GM12891 (cell line): ENCODE data around the gene TMEM234.

Experiments
- POLR2A ChIP-seq: IDR thresholded peaks from 2 replicates; pipeline ENCODE4 v1.6.1; 2011; ENCODE audit warnings: low read depth, low read length, control low read depth
- POLR2AphosphoS5 ChIP-seq: IDR thresholded peaks from 2 replicates; pipeline ENCODE4 v1.6.1; 2011; ENCODE audit warnings: low read depth, low read length, control low read depth
- POU2F2 ChIP-seq: IDR thresholded peaks from 2 replicates; pipeline ENCODE4 v1.6.1; 2011; ENCODE audit warnings: low read depth, mild to moderate bottlenecking, control low read depth, low read length, moderate library complexity
- TAF1 ChIP-seq: IDR thresholded peaks from 2 replicates; pipeline ENCODE4 v1.6.1; 2011; ENCODE audit warnings: low read depth, low read length, control low read depth

- TF ChIP-seq POU2F2 (no peak), POLR2A (no peak), TAF1 (no peak), POLR2AphosphoS5 (no peak)
These were observed 19.0 kb upstream of the TMEM234 start for GRCh38 chr1:32241001-32241763.
